Measurements from ENCODE around the gene AKAP7.
"Not testable (repeated sequence)": the region's sequence is repeated elsewhere in the genome, so short reads cannot be mapped to it uniquely, and the experiment has no call there.

The AKAP7 gene

GRCh38 chr6:131321589-131321988 is 186.3 kb downstream of the AKAP7 start:
- TF ChIP-seq, protein P1, sequence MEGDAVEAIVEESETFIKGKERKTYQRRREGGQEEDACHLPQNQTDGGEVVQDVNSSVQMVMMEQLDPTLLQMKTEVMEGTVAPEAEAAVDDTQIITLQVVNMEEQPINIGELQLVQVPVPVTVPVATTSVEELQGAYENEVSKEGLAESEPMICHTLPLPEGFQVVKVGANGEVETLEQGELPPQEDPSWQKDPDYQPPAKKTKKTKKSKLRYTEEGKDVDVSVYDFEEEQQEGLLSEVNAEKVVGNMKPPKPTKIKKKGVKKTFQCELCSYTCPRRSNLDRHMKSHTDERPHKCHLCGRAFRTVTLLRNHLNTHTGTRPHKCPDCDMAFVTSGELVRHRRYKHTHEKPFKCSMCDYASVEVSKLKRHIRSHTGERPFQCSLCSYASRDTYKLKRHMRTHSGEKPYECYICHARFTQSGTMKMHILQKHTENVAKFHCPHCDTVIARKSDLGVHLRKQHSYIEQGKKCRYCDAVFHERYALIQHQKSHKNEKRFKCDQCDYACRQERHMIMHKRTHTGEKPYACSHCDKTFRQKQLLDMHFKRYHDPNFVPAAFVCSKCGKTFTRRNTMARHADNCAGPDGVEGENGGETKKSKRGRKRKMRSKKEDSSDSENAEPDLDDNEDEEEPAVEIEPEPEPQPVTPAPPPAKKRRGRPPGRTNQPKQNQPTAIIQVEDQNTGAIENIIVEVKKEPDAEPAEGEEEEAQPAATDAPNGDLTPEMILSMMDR (conservative IDR thresholded peaks at IDR 0.05; ENCODE audit: low read length), result no peak
- TF ChIP-seq EZH2phosphoT487 (IDR thresholded peaks at IDR 0.05; ENCODE audit: borderline replicate concordance), result no peak
- no peak overlapping the region for H3K9ac ChIP-seq (ENCODE audit: low read depth, low read length, poor library complexity, severe bottlenecking)
- no peak overlapping the region for H3K4me3 ChIP-seq (ENCODE audit: low read length, poor library complexity, severe bottlenecking)
- no peaks in the 10 kb centered on the region for H3K36me3 ChIP-seq (ENCODE audit: insufficient read depth, low read length)
- no peaks in the 10 kb centered on the region for H4K20me1 ChIP-seq (ENCODE audit: insufficient read depth, low read length, poor library complexity, severe bottlenecking)
- H3K27me3 ChIP-seq (ENCODE audit: insufficient read depth, low read length, poor library complexity, severe bottlenecking), result no peaks in the 10 kb centered on the region
- H3K9me2 ChIP-seq (replicated peaks; ENCODE audit: low read depth, low read length), result no peaks in the 10 kb centered on the region
- no peak overlapping the region for H2AFZ ChIP-seq (ENCODE audit: low read length)
- H3K9me3 ChIP-seq (ENCODE audit: insufficient read depth, low read depth, low read length), result no peaks in the 10 kb centered on the region
- H3F3A ChIP-seq (ENCODE audit: low read depth), result no peaks in the 10 kb centered on the region
- H3K4me2 ChIP-seq (ENCODE audit: low read depth, low read length, poor library complexity, severe bottlenecking), result no peak overlapping the region
- H3K79me2 ChIP-seq (ENCODE audit: insufficient read depth, low read length), result no peaks in the 10 kb centered on the region
- no peaks in the 10 kb centered on the region for H3K4me1 ChIP-seq (ENCODE audit: insufficient read depth, low read length, poor library complexity, severe bottlenecking)

- no peak for TF ChIP-seq EZH2phosphoT487 (IDR thresholded peaks at IDR 0.05; ENCODE audit: borderline replicate concordance)
- TF ChIP-seq, protein P1 (conservative IDR thresholded peaks at IDR 0.05; ENCODE audit: low read length), result no peak
- no peaks in the 10 kb centered on the region for H4K20me1 ChIP-seq (ENCODE audit: insufficient read depth, low read length, poor library complexity, severe bottlenecking)
- H3K4me2 ChIP-seq (ENCODE audit: low read depth, low read length, poor library complexity, severe bottlenecking), result no peak overlapping the region
- no peak overlapping the region for H3K4me3 ChIP-seq (ENCODE audit: low read length, poor library complexity, severe bottlenecking)
- H2AFZ ChIP-seq (ENCODE audit: low read length), result no peak overlapping the region
- H3K9ac ChIP-seq (ENCODE audit: low read depth, low read length, poor library complexity, severe bottlenecking), result no peak overlapping the region
- no peaks in the 10 kb centered on the region for H3K4me1 ChIP-seq (ENCODE audit: insufficient read depth, low read length, poor library complexity, severe bottlenecking)
- no peaks in the 10 kb centered on the region for H3K36me3 ChIP-seq (ENCODE audit: insufficient read depth, low read length)
- H3K9me3 ChIP-seq (ENCODE audit: insufficient read depth, low read depth, low read length), result no peaks in the 10 kb centered on the region
- H3F3A ChIP-seq (ENCODE audit: low read depth), result no peaks in the 10 kb centered on the region
- no peaks in the 10 kb centered on the region for H3K79me2 ChIP-seq (ENCODE audit: insufficient read depth, low read length)
- H3K27me3 ChIP-seq (ENCODE audit: insufficient read depth, low read length, poor library complexity, severe bottlenecking), result no peaks in the 10 kb centered on the region
- H3K9me2 ChIP-seq (replicated peaks; ENCODE audit: low read depth, low read length), result no peaks in the 10 kb centered on the region
Measured at GRCh38 chr6:131322125-131322524, 186.9 kb downstream of the AKAP7 start.

DNA sequence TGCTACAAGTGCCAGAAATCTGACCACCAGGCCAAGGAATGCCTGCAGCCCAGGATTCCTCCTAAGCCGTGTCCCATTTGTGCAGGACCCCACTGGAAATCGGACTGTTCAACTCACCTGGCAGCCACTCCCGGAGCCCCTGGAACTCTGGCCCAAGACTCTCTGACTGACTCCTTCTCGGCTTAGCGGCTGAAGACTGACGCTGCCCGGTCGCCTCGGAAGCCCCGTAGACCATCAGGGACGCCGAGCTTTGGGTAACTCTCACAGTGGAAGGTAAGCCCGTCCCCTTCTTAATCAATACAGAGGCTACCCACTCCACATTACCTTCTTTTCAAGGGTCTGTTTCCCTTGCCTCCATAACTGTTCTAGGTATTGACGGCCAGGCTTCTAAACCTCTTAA is 190.4 kb downstream of the AKAP7 start:
- H3K4me3 ChIP-seq (ENCODE audit: low read length, poor library complexity, severe bottlenecking); H3K9me2 ChIP-seq (replicated peaks; ENCODE audit: low read depth, low read length); H3K36me3 ChIP-seq (ENCODE audit: insufficient read depth, low read length); H3F3A ChIP-seq (ENCODE audit: low read depth); H4K20me1 ChIP-seq (ENCODE audit: insufficient read depth, low read length, poor library complexity, severe bottlenecking); H2AFZ ChIP-seq (ENCODE audit: low read length); H3K4me2 ChIP-seq (ENCODE audit: low read depth, low read length, poor library complexity, severe bottlenecking); H3K9me3 ChIP-seq (ENCODE audit: insufficient read depth, low read depth, low read length); H3K9ac ChIP-seq (ENCODE audit: low read depth, low read length, poor library complexity, severe bottlenecking); H3K79me2 ChIP-seq (ENCODE audit: insufficient read depth, low read length); H3K4me1 ChIP-seq (ENCODE audit: insufficient read depth, low read length, poor library complexity, severe bottlenecking); H3K27me3 ChIP-seq (ENCODE audit: insufficient read depth, low read length, poor library complexity, severe bottlenecking): not testable (repeated sequence)

GRCh38 chr6:131328727-131329126 is 193.5 kb downstream of the AKAP7 start:
- not testable (repeated sequence) for H3K9me2 ChIP-seq (replicated peaks; ENCODE audit: low read depth, low read length); H3K4me3 ChIP-seq (ENCODE audit: low read length, poor library complexity, severe bottlenecking); H3K4me1 ChIP-seq (ENCODE audit: insufficient read depth, low read length, poor library complexity, severe bottlenecking); H3F3A ChIP-seq (ENCODE audit: low read depth); H3K9ac ChIP-seq (ENCODE audit: low read depth, low read length, poor library complexity, severe bottlenecking); H3K79me2 ChIP-seq (ENCODE audit: insufficient read depth, low read length); H3K27me3 ChIP-seq (ENCODE audit: insufficient read depth, low read length, poor library complexity, severe bottlenecking); H3K4me2 ChIP-seq (ENCODE audit: low read depth, low read length, poor library complexity, severe bottlenecking); H3K36me3 ChIP-seq (ENCODE audit: insufficient read depth, low read length); H4K20me1 ChIP-seq (ENCODE audit: insufficient read depth, low read length, poor library complexity, severe bottlenecking); H2AFZ ChIP-seq (ENCODE audit: low read length); H3K9me3 ChIP-seq (ENCODE audit: insufficient read depth, low read depth, low read length)
